Nucleus accumbens (tissue), 56 donors: ENCODE data around the gene YEATS4.

ENCODE experiments used
- DNase-seq, 56 donors: peaks; one replicate each; lab custom pipeline; 2025; lab: John Stamatoyannopoulos, UW

The YEATS4 gene

DNA sequence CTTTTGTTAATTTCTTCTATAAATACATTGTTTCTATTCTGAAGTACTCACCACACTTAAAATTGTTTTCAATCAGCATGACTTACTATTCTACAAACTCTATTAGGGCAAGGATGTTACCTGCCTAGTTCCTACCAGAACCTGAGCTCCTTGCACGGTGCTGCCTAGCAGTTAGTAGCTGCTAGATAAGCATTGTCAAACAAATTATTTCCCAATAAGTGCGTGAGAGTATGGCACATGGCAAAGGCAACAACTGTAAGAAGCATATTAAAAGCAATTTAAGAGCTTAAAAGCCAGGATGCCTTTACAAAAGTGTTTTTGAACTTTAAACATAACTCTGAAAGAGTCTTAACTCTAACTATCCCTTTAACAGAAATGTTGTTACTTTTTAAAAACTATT lies 19.5 kb upstream of the YEATS4 start:
- no peak for DNase-seq

DNA sequence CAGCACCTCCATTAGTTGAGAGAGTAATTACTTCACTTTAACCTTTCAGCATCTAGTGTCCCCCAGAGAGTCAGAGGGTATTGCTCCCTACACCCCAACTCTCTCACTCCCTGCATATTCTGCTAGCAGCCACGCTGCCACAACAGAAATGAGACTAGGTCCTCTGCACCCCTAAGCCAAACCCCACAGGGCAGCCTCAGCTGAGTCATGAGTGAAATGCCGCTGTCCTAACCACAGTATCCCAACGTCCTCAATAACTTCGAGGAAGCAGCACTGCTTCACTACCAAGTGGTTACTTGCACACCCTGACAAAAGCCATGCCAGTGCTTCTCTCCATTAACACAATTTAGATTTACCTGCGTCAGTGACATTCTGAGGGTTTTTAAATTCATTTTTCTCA lies 18.2 kb upstream of the YEATS4 start:
- no peak for DNase-seq

DNA sequence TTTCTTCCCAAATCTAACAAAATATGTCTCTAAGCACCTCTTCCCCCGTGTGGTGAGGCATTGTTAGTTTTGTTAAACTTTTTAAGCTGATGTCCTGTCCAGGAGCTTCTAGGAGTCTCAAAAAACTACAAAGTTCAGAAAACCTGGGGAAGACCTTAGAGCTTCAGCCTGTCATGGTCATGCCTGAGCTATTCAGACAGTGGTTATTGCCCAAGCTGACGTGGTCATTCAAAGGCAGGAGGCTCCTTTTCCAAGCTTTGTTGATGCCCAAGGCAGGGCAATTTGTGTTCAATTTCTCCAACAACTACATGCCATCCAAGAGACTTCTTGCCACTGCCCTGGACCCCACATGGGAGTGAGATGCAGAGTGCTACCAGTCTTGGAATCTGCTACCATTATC lies 17.1 kb upstream of the YEATS4 start:
- no peak for DNase-seq

DNA sequence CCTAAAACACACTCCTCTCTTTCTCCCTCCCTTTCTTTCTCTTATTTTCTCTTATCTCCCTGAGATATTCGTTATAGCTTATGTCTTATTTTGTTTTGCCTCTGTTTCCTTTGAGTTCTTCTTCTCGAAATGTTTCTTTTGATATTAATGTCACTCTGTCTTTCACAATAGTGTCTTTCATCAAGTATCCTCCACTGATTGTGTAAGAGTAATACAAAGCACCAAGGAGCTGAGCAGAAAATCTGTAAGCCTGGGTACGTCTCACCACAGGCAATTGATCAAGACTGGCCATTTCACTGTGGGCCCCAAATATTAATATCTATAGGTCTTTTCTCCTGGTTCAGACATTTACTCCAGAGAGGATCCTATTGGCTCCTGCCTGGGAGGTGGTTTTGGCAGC lies 16.2 kb upstream of the YEATS4 start:
- no peak for DNase-seq

DNA sequence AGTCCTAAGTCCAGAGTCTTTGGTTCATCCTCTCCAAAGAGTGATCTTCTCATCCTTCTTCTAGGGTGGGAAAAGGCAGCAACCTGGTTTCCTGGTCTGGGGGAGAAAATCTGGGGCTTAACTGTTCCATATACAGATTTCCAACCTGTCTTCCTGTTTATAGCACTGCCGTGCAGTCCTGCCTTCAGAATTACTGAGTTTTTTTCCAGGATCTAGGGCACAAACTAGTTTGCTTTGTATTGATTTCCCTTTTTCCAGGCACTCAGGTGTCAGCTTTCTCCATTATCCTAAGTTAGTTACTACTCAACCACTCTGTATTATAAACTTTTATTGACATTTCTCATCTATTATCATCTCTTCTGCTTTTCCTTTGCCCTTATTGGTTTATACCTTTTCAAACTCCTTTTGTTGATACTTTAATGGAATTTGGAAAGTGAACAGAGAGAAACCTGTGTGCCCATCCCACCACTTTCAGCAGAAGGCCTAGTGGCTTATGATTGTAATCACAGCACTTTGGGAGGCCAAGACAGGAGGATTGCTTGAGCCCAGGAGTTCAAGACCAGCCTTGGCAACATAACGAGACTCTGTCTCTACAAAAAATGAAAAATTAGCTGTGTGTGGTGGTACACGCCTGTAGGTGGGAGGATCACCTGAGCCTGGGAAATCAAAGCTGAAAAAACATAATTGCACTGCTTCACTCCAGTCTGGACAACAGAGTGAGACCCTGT lies 15.5 kb upstream of the YEATS4 start:
- no peak for DNase-seq

DNA sequence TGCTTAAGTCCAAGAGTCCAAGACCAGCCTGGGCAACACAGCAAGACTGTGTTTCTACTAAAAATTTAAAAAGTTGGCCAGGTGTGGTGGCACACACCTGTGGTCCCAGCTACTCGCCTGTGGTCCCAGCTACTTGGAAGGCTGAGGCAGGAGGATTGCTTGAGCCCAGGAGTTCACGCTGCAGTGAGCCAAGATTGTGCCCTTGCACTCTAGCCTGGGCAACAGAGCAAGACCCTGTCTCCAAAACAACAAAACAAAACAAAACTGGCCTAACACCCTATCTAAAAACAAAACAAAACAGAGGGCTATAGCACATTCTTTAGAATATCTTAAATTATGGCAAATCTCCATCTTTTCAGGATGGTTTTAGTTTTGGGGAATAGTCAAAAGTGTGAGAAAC lies 14.5 kb upstream of the YEATS4 start:
- DNase-seq: no peak

DNA sequence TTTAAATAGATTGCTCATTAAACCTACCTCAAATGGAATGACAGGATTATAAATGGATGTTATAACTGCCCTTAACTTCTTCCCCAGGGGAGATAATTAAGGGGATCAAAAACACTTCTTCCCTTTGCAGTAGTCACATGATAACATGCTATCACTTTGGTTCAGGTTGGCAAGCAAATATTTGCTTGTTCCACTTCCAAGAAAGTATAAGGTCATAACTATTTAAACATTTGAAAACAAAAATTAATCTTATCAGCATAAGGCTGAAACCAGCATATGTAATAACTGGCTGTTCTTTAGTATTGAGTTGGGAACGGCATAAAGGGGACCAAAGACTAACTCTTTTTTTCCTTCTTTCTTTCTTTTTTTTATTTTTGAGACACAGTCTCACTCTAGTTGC lies 13.8 kb upstream of the YEATS4 start:
- DNase-seq: no peak

DNA sequence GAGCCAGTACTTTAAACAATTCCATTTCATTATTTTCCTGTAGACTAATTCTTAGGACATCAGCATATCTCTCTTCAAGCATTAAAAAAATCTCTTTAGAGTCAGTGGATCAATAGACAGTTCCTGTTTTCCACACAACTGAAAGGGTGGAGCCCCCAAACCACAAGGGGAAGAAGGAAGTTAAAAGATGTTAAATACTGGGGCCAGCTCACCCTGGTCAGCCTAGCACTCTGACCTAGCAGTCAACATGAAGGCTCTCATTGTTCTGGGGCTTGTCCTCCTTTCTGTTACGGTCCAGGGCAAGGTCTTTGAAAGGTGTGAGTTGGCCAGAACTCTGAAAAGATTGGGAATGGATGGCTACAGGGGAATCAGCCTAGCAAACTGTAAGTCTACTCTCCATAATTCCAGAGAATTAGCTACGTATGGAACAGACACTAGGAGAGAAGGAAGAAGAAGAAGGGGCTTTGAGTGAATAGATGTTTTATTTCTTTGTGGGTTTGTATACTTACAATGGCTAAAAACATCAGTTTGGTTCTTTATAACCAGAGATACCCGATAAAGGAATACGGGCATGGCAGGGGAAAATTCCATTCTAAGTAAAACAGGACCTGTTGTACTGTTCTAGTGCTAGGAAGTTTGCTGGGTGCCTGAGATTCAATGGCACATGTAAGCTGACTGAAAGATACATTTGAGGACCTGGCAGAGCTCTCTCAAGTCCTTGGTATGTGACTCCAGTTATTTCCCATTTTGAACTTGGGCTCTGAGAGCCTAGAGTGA lies 11.2 kb upstream of the YEATS4 start, which contains the start of gene LYZ:
TSS of gene LYZ (plus strand) at position 220 of the 777 bp plus-strand sequence. CDS start at position 248, 28 bp downstream.
- DNase-seq: peak in 1 of 56 donors; percentile 3

DNA sequence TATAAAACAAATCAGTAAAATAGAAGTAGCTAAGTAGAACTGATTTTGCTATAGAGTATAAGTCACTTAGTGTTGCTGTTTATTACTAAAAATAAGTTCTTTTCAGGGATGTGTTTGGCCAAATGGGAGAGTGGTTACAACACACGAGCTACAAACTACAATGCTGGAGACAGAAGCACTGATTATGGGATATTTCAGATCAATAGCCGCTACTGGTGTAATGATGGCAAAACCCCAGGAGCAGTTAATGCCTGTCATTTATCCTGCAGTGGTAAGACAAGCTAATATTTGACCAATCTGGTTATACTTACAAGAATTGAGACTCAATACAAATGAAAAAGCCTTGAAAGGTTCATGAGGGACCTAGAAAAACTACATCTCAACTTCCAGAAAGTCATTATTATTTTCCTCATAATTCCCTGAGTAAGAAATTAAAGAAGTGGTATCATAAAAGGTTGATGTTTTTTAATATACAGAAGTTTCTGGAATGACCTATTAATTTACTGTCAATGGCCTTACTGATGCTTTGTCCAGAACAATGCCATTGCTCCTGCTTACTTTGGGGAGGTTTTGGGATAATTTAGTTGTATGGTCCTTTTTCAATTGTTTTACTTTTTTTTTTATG lies 9.4 kb upstream of the YEATS4 start:
- DNase-seq: no peak

DNA sequence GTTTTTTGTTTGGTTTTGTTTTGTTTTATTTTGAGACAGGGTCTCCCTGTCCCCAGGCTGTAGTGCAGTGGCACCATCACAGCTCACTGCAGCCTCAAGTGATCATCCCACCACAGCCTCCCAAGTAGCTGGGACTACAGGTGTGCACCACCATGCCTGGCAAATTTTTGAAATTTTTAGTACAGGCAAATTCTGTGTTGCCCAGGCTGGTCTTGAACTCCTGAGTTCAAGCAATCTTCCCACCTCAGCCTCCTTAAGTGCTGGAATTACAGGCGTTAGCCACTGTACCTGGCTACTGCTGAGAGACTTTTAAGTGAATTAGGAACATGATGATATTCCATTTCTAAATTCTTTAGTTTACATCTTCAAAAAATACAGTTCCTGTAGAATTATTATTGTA lies 8.8 kb upstream of the YEATS4 start:
- no peak for DNase-seq

DNA sequence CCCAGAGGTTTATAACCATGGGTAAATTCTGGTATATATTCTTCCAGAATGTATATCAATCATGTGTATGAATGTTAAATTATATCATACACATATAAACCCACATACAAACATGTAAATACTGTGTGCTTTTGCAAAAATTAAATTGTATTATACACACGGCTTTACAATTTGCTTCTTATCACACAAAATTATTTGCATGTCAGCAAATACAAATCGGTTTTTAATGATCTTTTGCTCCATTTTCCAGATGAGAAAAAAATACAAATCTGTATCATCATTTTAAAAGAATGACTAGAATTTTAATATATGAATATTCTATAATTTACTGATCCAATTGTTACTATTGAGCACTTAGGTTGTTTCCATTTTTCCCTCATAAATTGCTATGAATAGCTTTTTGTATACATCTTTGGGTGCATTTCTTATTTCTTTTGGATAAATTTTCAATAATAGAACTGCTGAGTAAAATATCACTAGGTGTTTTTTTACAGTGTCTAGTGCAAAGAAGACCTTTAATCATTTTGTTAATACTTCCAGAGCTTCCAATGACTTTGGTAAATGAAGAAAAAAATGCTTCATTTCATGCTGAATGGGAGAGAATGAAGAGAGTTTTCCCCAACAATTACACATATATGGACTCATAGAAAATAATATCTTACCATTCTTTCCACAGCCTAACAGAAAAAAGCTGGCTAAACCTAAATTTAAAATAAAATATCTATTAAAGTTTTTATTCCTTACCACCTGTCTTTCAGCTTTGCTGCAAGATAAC lies 7.9 kb upstream of the YEATS4 start:
- DNase-seq: no peak

DNA sequence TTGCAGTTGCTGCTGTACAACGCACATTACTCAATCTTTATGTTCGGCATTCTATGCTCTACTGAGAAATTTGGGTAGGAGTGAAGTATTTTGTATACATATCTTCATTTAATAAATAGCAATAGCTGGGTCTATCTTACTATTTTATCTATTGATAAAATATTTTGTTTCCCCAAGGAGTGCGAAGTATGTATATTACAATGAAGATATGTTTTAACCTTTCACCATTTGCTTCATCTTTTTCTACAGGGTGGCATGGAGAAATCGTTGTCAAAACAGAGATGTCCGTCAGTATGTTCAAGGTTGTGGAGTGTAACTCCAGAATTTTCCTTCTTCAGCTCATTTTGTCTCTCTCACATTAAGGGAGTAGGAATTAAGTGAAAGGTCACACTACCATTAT lies 6.6 kb upstream of the YEATS4 start:
- no peak for DNase-seq

DNA sequence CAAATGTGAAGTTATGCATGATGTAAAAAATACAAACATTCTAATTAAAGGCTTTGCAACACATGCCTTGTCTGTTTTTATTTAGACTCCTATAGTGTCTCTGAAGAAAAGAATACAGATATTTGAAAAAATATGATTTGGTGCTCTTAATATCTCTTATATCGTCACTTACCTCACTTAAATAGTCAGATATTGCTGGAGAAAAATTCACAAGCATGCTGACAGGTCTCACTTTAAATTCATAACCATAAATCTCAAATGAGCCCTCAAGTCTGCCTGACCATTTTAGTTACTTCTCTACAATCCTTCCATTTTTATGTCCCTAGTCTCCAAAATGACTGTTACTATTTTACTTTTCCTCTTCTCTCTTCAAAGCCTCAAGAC lies 5.4 kb upstream of the YEATS4 start:
- no peak for DNase-seq

DNA sequence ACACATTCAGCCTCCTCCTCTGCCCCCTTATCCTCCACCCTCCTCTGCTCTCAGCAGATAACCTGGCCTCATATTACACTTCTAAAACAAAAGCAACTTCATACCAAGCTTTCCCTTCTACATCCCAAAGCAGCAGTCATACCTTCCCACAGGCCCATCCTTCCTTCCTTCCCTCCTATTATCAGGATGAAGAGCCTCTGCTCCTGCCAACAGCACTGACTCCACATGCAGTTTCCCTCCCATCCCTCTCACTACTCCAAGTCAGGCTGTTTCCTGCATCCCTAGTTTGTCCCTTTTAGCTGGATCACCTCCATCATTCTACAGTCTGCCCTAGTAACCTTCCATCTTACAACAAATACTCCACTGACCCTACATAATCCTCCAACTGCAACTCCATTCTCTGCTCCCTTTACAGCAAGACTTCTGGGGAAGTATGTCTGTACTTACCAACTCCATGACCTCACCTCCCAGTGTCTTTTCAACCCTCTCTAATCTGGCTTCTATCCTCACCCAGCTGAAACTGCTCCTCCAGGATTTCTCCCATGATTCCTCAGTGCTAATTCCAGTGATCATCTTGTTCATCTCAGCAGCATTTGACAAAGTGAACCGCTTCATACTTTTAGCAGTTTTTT lies 4.9 kb upstream of the YEATS4 start:
- no peak for DNase-seq

DNA sequence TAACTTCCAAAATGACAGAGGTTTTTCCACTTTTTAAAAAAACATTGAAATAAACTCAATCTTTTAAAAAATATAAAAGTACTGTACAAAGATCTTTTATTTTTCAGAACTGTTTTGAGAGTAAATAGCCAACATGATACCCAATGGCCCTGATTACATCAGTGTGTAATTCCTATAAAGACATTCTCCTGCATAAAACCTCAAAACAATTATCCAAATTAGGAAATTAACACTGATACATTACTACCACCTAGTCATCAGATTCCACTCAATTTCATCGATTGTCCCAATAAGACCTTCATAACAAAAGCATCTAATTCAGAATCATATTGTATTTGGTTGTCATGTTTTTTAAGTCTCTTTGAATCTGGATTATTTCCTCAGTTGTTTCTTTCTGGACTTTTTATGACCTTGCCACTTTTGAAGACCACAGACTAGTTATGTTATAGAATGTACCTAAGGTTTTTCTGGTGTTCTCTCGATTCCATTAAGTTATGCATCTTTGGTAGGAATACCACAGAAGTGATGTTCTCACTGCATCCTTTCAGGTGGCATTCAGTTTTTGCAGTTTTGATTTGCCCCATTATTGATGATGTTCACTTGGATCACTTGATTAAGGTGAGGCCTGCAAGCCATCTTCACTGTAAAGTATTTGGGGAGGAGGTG lies 4.0 kb upstream of the YEATS4 start:
- DNase-seq: no peak

DNA sequence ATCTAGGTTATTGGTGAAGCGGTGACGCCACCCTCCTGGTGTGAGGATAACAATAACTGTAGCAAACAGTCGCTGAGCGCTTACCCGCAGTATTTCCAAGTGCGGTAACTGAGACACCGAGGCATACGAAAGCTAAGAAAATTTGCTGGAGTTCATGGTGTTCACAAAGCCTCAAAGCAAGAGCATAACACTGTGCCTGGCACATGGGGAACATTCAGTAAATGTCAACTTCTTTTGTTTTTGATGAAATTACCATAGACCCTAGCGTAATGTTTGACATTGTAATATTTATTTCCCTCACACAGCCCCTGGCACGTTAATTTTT lies 767 bp downstream of the YEATS4 start:
- no peak for DNase-seq

DNA sequence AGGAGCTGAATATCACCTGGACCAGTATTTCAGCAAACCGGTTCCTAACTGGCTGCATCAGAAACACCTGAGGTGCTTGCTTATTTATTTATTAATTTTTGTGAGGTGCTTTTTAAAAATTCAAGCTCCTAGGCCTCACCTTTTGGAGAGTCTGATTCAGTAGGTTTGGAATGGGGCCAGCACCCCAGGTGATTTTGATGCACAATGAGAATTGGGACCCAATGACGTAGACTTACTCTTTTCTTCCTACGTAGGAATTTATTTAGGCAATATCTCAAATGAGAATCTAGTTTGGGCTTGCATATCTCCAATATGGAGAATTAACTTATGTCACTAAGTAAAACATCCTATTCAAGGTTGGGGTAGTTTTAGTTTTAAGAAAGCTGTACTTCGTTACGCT lies 7.3 kb downstream of the YEATS4 start:
- DNase-seq: no peak

DNA sequence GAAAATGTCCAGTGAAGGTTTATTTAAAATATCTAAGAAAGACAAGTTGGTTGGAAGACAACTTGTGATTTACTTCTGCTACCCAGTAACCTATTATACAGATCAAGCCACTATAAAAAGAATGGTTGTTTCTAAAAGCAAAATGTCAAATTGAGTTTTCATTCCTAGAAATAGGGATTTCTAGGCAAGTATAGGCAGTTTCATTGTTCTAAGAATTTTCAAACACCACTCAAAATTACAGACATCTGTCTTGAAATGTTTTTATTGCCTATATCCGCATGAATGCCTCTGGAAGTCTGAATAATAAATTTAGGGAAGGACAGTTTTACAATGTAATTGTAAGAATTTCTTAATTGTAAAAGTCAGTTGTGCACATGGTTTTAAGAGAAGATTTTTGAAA lies 8.6 kb downstream of the YEATS4 start:
- DNase-seq: no peak

DNA sequence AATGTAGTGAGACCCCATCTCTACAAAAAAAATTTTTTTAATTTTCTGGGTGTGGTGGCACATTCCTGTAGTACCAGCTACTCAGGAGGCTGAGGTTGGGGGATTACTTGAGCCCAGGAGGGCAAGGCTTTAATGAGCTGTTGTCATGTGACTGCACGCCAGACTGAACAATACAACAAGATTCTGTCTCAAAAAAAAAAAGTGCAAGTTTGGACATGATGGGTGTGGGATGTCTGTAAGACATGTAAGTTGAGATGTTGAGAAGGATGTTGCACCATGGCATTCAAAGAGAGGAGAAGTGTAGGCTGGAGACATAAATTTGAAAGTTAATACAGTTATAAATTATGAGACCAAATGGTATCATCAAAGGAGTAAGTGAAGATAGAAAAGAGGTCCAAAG lies 23.5 kb downstream of the YEATS4 start:
- no peak for DNase-seq

DNA sequence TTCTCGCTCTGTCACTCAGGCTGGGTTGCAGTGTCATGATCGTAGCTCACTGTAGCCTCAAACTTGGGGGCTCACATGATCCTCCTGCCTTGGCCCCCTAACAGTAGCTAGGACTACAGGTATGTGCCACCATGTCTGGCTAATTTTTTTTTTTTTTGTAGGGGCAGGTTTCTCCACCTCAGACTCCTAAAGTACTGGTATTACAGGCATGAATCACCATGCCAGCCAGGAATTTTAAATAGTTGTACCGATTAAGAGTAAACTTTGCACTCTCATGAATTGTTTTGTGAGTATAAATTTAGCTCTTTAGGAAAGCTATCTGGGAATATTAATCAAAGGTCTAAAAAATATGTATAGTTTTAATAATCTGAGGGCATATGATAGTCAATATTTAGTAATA lies 25.5 kb downstream of the YEATS4 start:
- DNase-seq: no peak
